GM12878 (cell line): ENCODE data around the gene CNTNAP2. TPM values are rescaled to one million over a fixed set of nuclear protein-coding genes. Genes with fewer than 3 reads are reported as not detected.
A peak's percentile ranks its signal among the peaks of the same experiment; 100 is the strongest.

Experiments used
- ATAC-seq: fragments of 200-7000 bp; cut with Tn5 transposase; 3 replicates; pipeline ENCODE4 v1.9.1; 2020; ENCODE audit warnings: mild to moderate bottlenecking, moderate library complexity
- BruUV-seq: library from RNA; stranded (reverse); fragments of 400-500 nt; replicated peaks from 2 replicates; lab custom pipeline; 2021; lab: Mats Ljungman, UMichigan
- CTCF ChIA-PET: fragments of 300-600 bp; sonication (Branson Sonifier 250); formaldehyde crosslinking; extraction: SDS; loops from one replicate; lab custom pipeline; 2021; ENCODE audit warnings: inconsistent platforms; lab: Yijun Ruan, JAX
- POLR2A ChIA-PET: fragments of 350-600 bp; formaldehyde crosslinking; extraction: SDS; loops from one replicate; lab custom pipeline; 2021; ENCODE audit warnings: inconsistent platforms; lab: Charles Lee
- RAD21 ChIA-PET: fragments of 300-600 bp; sonication (Branson Sonifier 250); formaldehyde crosslinking; loops from one replicate; lab custom pipeline; 2023; ENCODE audit warnings: antibody characterized with exemption; ENCODE audit not compliant: unreplicated experiment; lab: Charles Lee
- SMC1A ChIA-PET: fragments of 300-600 bp; sonication (Branson Sonifier 250); formaldehyde crosslinking; loops from one replicate; lab custom pipeline; 2023; ENCODE audit not compliant: unreplicated experiment, uncharacterized antibody; lab: Charles Lee
- DNase-seq: peaks from one replicate; pipeline ENCODE4 v3.0.0-alpha.2; 2011; ENCODE audit warnings: low read depth, low spot score
- FAIRE-seq: peaks from 3 replicates; lab custom pipeline; 2011; peaks lifted over from hg19 to GRCh38; lab: Jason Lieb, UNC
- H2AFZ ChIP-seq: 2 replicates; pipeline ENCODE4 v1.6.0; 2011; ENCODE audit warnings: low read depth, low read length, control low read depth; ENCODE audit not compliant: control insufficient read depth
- H3K27ac ChIP-seq: 2 replicates; pipeline ENCODE4 v1.5.1; 2011; ENCODE audit warnings: control low read depth; ENCODE audit not compliant: control insufficient read depth, insufficient read depth
- H3K27me3 ChIP-seq, 2 experiments: replicated peaks in 1 of 2; 2 replicates each; pipeline versions ENCODE4 v1.6.0 to v1.6.1; 2011; ENCODE audit warnings: low read length in 1 of 2; ENCODE audit not compliant: control insufficient read depth in 2 of 2, insufficient read depth in 2 of 2
- H3K36me3 ChIP-seq, 2 experiments: 2 replicates each; pipeline ENCODE4 v1.5.1; 2011; ENCODE audit warnings: low read length in 1 of 2; ENCODE audit not compliant: control insufficient read depth in 2 of 2, insufficient read depth in 2 of 2
- H3K4me1 ChIP-seq: 2 replicates; pipeline ENCODE4 v1.6.1; 2011; ENCODE audit warnings: mild to moderate bottlenecking, low read length, moderate library complexity, mixed read lengths; ENCODE audit not compliant: control insufficient read depth, insufficient read depth
- H3K4me2 ChIP-seq: 2 replicates; pipeline ENCODE4 v1.6.0; 2011; ENCODE audit warnings: control low read depth; ENCODE audit not compliant: control insufficient read depth, insufficient read depth
- H3K4me3 ChIP-seq: fragments of 200-600 bp; sonication (generic); 2 replicates; pipeline ENCODE4 v1.5.1; 2016
- H3K79me2 ChIP-seq: 2 replicates; pipeline ENCODE4 v1.6.0; 2011; ENCODE audit warnings: low read length; ENCODE audit not compliant: control insufficient read depth, insufficient read depth
- H3K9ac ChIP-seq: 2 replicates; pipeline ENCODE4 v1.8.0; 2011; ENCODE audit warnings: low read length, control low read depth, mixed read lengths; ENCODE audit not compliant: control insufficient read depth, insufficient read depth
- H3K9me3 ChIP-seq: replicated peaks from 3 replicates; pipeline ENCODE4 v1.5.1; 2011; ENCODE audit warnings: mild to moderate bottlenecking, low read length; ENCODE audit not compliant: control insufficient read depth, insufficient read depth
- H4K20me1 ChIP-seq: 2 replicates; pipeline ENCODE4 v1.6.0; 2011; ENCODE audit not compliant: control insufficient read depth, insufficient read depth
- ATF7 ChIP-seq: fragments of 450-650 bp; IDR thresholded peaks from 2 replicates; pipeline ENCODE4 v1.6.1; 2016; ENCODE audit warnings: low read depth, mild to moderate bottlenecking
- BRCA1 ChIP-seq: IDR thresholded peaks from 2 replicates; pipeline ENCODE4 v1.6.1; 2011; ENCODE audit warnings: low read depth, low read length, improper control_type of control experiment
- DPF2 ChIP-seq: fragments of 450-650 bp; IDR thresholded peaks from 2 replicates; pipeline ENCODE4 v1.6.1; 2017; ENCODE audit warnings: mild to moderate bottlenecking
- ETV6 ChIP-seq, 2 experiments: fragments of 450-650 bp in 1 of 2; IDR thresholded peaks in 1 of 2; conservative IDR thresholded peaks in 1 of 2; 2 replicates each; pipeline ENCODE4 v1.6.1; 2014; ENCODE audit warnings: antibody characterized with exemption in 1 of 2, borderline replicate concordance in 1 of 2, low read depth in 1 of 2, mild to moderate bottlenecking in 1 of 2, moderate library complexity in 1 of 2
- HDGF ChIP-seq: fragments of 450-650 bp; IDR thresholded peaks from 2 replicates; pipeline ENCODE4 v1.6.1; 2016; ENCODE audit warnings: antibody characterized with exemption
- HSF1 ChIP-seq: fragments of 150-350 bp; IDR thresholded peaks from 2 replicates; pipeline ENCODE4 v1.6.1; 2014; ENCODE audit warnings: mild to moderate bottlenecking, low read depth, low read length
- IKZF1 ChIP-seq: fragments of 450-650 bp; conservative IDR thresholded peaks from 2 replicates; pipeline ENCODE4 v1.6.1; 2017; ENCODE audit warnings: antibody characterized with exemption, mild to moderate bottlenecking
- IKZF2 ChIP-seq, 2 experiments: fragments of 450-650 bp; IDR thresholded peaks; 2 replicates each; pipeline ENCODE4 v1.6.1; 2017; ENCODE audit warnings: mild to moderate bottlenecking in 2 of 2, moderate library complexity in 2 of 2
- KLF5 ChIP-seq: fragments of 450-650 bp; IDR thresholded peaks from 2 replicates; pipeline ENCODE4 v1.6.1; 2014; ENCODE audit warnings: mild to moderate bottlenecking; ENCODE audit not compliant: partially characterized antibody
- LARP7 ChIP-seq: fragments of 450-650 bp; IDR thresholded peaks from 2 replicates; pipeline ENCODE4 v1.6.1; 2017; ENCODE audit warnings: mild to moderate bottlenecking
- MEF2B ChIP-seq: fragments of 450-650 bp; IDR thresholded peaks from 2 replicates; pipeline ENCODE4 v1.6.1; 2018; ENCODE audit warnings: mild to moderate bottlenecking, moderate library complexity; ENCODE audit not compliant: partially characterized antibody, poor library complexity, severe bottlenecking
- POLR2AphosphoS5 ChIP-seq: IDR thresholded peaks from 2 replicates; pipeline ENCODE4 v1.6.1; 2011; ENCODE audit warnings: mild to moderate bottlenecking, low read length, inconsistent platforms
- RBBP5 ChIP-seq: fragments of 200-600 bp; sonication (generic); conservative IDR thresholded peaks from 2 replicates; pipeline ENCODE4 v1.6.1; 2016
- SREBF2 ChIP-seq: IDR thresholded peaks from 2 replicates; pipeline ENCODE4 v1.6.1; 2012; ENCODE audit warnings: mild to moderate bottlenecking, low read length
- ZBTB33 ChIP-seq: fragments of 450-650 bp; IDR thresholded peaks from 2 replicates; pipeline ENCODE4 v1.6.1; 2017; ENCODE audit warnings: mild to moderate bottlenecking
- ZBTB4 ChIP-seq: fragments of 450-650 bp; formaldehyde crosslinking; IDR thresholded peaks from 2 replicates; pipeline ENCODE4 v1.4.0; 2022; ENCODE audit warnings: mild to moderate bottlenecking, moderate library complexity
- ZNF207 ChIP-seq: fragments of 450-650 bp; IDR thresholded peaks from 2 replicates; pipeline ENCODE4 v1.6.1; 2014; ENCODE audit warnings: antibody characterized with exemption, mild to moderate bottlenecking, borderline replicate concordance
- ZNF217 ChIP-seq: fragments of 450-650 bp; IDR thresholded peaks from 2 replicates; pipeline ENCODE4 v1.6.1; 2017; ENCODE audit warnings: antibody characterized with exemption, mild to moderate bottlenecking
- ZNF24 ChIP-seq: fragments of 450-650 bp; IDR thresholded peaks from 2 replicates; pipeline ENCODE4 v1.6.1; 2017; ENCODE audit warnings: antibody characterized with exemption, mild to moderate bottlenecking
- ZNF622 ChIP-seq: fragments of 450-650 bp; IDR thresholded peaks from 2 replicates; pipeline ENCODE4 v1.6.1; 2017; ENCODE audit warnings: mild to moderate bottlenecking, inconsistent platforms
- WGBS: methylation state at CpG from one replicate; pipeline ENCODE4 v1.1.6; 2016; ENCODE audit warnings: low lambda C conversion rate; ENCODE audit not compliant: insufficient replicate concordance, insufficient coverage; ENCODE audit errors: missing lambda C conversion rate; 5-methylcytosine and 5-hydroxymethylcytosine counted together
- in situ Hi-C: fragments of 300-500 bp; cut with MboI; formaldehyde crosslinking; loops from 9 replicates; pipeline ENCODE4 v1.14.3; 2018; ENCODE audit warnings: mixed read lengths
- intact Hi-C: fragments of 100-400 bp; cut with micrococcal nuclease; formaldehyde crosslinking; loops from one replicate; pipeline ENCODE4 v1.14.2; 2022; ENCODE audit not compliant: unreplicated experiment
- polyA plus RNA-seq, 11 experiments: library from polyadenylated mRNA; depleted of rRNA in 4 of 11; unstranded in 6 of 11; stranded (reverse) in 5 of 11; fragments of >200 nt; fragmentation: Nextera tagmentation in 4 of 11; fragmentation: Illumina TruSeq in 1 of 11; extraction: Ambion mirVana in 4 of 11; extraction: Trizol in 1 of 11; gene quantifications; 1 replicate in 1 of 11; 2 replicates in 10 of 11; pipeline versions ENCODE4 v1.2.1 to v1.2.3, GENCODE V29; 2011 to 2016; ENCODE audit warnings: inconsistent platforms in 2 of 11, missing spikeins in 2 of 11, low read depth in 1 of 11
- total RNA-seq, 4 experiments: library from RNA; depleted of rRNA in 3 of 4; stranded (reverse); fragments of >200 nt in 3 of 4; fragmentation: Illumina TruSeq in 1 of 4; extraction: Trizol in 1 of 4; gene quantifications; 2 replicates each; pipeline versions ENCODE4 v1.2.1 to v1.2.3, GENCODE V29; 2013 to 2021

The CNTNAP2 gene
- total and polyA plus RNA-seq, 10 of the 15 experiments (the other 5 are each of a cell fraction or from before 2014, with no cell fraction given): 0.03 to 0.08 (median 0.03) TPM; not detected in 7

GRCh38 chr7:147151661-147152060 is 1035.1 kb downstream of the CNTNAP2 start (continued):
- TF ChIP-seq BRCA1 (no peak), HSF1 (no peak), ZBTB33 (no peak)

- BruUV-seq: no TSS peak
- in situ Hi-C loops (no loop called here), intact Hi-C loops (no loop called here)
- Histone ChIP-seq H3K4me3 (no peak overlapping the region), H3K27ac (no peak overlapping the region), H4K20me1 (no peaks in the 10 kb centered on the region), H3K9ac (no peak overlapping the region), H2AFZ (no peak overlapping the region), H3K4me1 (no peaks in the 10 kb centered on the region), H3K79me2 (no peaks in the 10 kb centered on the region), H3K4me2 (no peak overlapping the region), H3K36me3 (no peaks in the 10 kb centered on the region), H3K9me3 (no peaks in the 10 kb centered on the region), H3K27me3 (no peaks in the 10 kb centered on the region)
- ATAC-seq: peak; percentile 64
- ChIA-PET RAD21 (no interaction called here), SMC1A (interaction anchor here (0.6 to 1.3 kb wide), 4 partner anchors 9 to 81 kb away, joined by 3 to 4 read pairs (median 3); no protein-coding TSS in a partner anchor), CTCF (no interaction called here), POLR2A (no interaction called here)
- no peak for FAIRE-seq
- DNase-seq: no peak
- WGBS: 6% methylated on average over 3 of the region's 3 CpGs
- TF ChIP-seq KLF5 (no peak), HDGF (no peak), ZNF217 (no peak), ATF7 (peak; percentile 69), POLR2AphosphoS5 (no peak), RBBP5 (no peak), IKZF2 (IDR thresholded peaks at IDR 0.05) (peak in 1 of 2 experiments; percentile 17; a peak in 1 of 4 replicates), ZNF207 (no peak), LARP7 (no peak), DPF2 (no peak), ZBTB4 (no peak), IKZF1 (no peak), ETV6 (conservative IDR thresholded peaks at IDR 0.05 in 1 of 2, IDR thresholded peaks at IDR 0.05 in 1 of 2; ENCODE audit: borderline replicate concordance in 1 of 2, low read depth in 1 of 2) (peak in 1 of 2 experiments; percentile 62; a peak in 1 of 4 replicates), ZNF24 (no peak), SREBF2 (no peak), ZNF622 (no peak), MEF2B (peak; percentile 17)
These were observed 1037.0 kb downstream of the CNTNAP2 start for GRCh38 chr7:147153571-147153970.
